GM12873 (cell line): ENCODE measurements around the gene FBXO34.
A peak's percentile ranks its signal among the peaks of the same experiment; 100 is the strongest.

Source experiments
- TF ChIP-seq, protein P1 (sequence below): IDR thresholded peaks from 2 replicates; pipeline ENCODE4 v1.5.1; 2012; ENCODE audit warnings: low read depth, mild to moderate bottlenecking, moderate library complexity, low read length, control low read depth; ENCODE audit not compliant: insufficient read depth; ENCODE audit errors: missing control alignments

FBXO34 gene

DNA sequence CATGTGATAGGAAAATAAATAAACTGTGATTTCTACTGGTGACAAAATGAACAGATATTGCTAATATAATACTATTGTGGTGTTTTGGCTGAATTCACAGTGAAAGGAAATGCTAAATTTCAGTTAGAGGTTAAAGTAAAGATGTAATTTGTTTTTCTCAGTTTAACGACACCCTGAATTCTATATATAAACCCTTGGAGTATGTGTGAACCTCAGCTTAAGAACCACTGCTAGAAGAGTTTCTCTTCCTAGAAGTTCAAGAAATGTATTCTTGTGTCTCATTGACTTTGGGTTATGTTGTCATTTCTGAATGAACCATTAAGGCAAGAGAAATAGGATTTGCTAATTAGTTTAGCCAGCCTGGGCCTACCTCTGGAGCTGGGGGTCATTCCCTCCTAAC lies 8.2 kb downstream of the FBXO34 start:
- TF ChIP-seq, protein P1, sequence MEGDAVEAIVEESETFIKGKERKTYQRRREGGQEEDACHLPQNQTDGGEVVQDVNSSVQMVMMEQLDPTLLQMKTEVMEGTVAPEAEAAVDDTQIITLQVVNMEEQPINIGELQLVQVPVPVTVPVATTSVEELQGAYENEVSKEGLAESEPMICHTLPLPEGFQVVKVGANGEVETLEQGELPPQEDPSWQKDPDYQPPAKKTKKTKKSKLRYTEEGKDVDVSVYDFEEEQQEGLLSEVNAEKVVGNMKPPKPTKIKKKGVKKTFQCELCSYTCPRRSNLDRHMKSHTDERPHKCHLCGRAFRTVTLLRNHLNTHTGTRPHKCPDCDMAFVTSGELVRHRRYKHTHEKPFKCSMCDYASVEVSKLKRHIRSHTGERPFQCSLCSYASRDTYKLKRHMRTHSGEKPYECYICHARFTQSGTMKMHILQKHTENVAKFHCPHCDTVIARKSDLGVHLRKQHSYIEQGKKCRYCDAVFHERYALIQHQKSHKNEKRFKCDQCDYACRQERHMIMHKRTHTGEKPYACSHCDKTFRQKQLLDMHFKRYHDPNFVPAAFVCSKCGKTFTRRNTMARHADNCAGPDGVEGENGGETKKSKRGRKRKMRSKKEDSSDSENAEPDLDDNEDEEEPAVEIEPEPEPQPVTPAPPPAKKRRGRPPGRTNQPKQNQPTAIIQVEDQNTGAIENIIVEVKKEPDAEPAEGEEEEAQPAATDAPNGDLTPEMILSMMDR: no peak

DNA sequence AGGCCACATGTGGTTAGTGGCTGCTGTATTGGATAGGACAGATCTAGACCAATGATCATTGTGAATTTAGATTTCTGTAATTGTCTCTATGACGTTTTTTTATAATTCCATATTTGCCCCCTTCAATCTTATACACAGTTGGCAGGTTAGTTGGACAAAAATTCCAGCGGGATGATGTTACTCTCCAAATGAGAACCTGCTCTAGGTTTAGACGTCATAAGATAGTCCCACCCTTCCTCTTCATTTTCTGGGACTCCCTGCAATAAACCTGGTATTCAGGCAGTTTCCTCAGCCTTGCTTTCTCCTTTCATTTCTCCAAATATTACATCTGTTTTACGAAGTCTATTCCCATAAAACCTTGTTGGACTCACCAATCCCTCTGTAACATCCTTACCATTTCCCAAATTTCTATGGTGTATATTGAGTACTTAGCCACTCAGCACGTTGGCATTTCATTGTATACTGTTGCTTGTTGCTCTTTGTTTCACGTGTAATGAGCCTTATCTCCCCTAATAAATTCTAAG lies 10.2 kb downstream of the FBXO34 start:
- TF ChIP-seq, protein P1: no peak

DNA sequence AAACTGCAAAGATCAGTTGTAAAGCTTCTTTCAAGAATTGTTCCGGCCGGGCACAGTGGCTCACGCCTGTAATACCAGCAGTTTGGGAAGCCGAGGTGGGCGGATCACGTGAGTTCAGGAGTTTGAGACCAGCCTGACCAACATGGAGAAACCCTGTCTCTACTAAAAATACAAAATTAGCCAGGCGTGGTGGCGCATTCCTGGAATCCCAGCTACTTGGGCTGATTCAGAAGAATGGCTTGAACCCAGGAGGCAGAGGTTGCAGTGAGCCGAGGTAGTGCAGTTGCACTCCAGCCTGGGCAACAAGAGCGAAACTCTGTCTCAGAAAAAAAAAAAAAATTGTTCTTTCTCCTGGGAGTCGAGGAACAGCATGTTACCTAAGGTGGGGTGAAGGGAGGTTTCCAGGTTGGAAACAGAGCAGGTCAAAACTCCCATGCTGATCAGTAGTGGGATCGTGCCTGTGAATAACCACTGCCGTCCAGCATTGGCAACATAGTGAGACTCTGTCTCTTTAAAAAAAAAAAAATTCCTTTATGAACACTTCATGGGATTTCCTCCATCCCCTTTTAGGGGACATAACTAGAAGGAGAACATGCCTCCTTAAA lies 13.9 kb downstream of the FBXO34 start:
- TF ChIP-seq, protein P1: no peak

GRCh38 chr14:55288439-55288838 lies 17.2 kb downstream of the FBXO34 start:
- TF ChIP-seq, protein P1: no peak

DNA sequence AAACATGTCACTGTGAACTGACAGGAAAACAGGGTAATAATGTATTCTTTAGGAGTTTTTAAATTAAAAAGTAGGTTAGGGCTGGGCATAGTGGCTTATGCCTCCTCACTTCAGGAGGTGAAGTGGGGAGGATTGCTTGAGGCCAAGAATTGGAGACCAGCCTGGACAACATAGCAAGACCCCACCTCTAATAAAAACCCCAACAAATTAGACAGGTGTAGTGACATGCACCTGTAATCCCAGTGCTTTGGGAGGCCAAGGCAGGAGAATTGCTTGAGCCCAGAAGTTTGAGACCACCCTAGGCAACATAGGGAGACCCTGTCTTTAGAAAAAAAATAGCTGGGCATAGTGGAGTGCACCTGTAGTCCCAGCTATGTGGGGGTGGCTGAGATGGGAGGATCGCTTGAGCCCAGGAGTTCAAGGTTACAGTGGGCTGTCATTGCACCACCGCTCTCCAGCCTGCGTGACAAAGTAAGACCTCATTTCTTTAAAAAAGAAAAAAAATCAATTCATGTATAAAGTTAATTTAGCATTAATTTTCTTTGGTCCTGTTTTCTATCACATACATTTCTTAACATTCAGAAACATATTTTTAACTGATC lies 20.4 kb downstream of the FBXO34 start:
- TF ChIP-seq, protein P1: no peak

DNA sequence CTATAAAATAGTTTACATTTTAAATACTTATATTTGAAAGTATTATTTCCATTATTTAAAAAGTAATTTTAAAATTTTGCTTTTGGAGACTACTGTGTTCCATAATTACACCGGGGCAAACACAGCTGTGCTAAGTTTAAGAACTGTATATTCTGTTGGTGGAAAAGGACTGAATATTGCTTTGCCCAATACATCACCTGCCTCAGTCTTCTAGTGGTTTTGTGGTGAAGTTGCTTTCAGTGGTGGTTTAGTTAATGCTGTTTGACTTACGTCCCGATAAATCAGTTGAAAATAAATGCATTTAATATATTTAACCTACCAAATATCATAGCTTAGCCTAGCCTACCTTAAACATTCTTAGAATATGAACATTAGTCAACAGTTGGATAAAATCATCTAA lies 23.4 kb downstream of the FBXO34 start:
- TF ChIP-seq, protein P1: no peak

DNA sequence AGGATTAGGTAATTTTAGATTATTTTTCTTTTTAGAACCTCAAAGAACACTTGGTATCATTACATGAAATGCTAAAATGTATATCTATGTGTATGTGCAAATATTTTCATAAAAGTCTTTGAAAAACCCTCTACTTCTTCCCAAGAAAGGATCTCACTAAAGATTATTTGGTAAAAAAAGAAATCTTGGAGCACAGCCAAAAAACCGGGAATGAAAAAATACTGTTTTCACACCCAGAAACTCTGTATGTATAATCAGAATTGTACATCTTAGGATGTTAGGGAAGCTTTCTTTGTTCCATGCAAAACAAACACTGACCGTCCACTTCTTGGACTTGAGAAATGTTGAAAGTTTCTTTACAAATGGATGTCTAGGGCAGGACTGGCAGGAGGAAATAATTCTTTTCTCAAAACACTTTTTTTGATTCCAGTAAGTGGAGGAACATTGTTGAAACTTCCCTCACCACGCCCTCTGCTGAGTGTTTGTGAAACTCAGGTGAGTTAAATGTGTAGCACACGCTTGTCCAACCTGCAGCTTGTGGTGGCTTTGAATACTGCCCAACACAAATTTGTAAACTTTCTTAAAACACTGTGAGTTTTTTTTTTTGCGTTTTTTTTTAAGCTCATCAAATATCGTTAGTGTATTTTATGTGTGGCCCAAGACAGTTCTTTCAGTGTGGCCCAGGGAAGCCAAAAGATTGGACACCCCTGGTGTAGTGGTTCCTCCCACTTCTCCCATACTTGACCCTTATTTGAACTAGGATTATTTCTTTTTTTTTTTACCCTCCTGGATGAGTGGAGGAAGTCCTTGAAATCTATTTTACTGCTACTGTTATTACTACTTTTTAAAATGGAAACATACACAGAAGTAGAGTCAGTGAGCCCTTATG lies 26.6 kb downstream of the FBXO34 start:
- TF ChIP-seq, protein P1: peak; percentile 28
